ENCODE results near the gene FBP2. TPM values are rescaled to one million over a fixed set of nuclear protein-coding genes. Genes with fewer than 3 reads are reported as not detected.
"Not testable (repeated sequence)": the region's sequence is repeated elsewhere in the genome, so short reads cannot be mapped to it uniquely, and the experiment has no call there.

The FBP2 gene
- total and polyA plus RNA-seq, 5 donors, result 0.23 TPM; not detected in 4

DNA sequence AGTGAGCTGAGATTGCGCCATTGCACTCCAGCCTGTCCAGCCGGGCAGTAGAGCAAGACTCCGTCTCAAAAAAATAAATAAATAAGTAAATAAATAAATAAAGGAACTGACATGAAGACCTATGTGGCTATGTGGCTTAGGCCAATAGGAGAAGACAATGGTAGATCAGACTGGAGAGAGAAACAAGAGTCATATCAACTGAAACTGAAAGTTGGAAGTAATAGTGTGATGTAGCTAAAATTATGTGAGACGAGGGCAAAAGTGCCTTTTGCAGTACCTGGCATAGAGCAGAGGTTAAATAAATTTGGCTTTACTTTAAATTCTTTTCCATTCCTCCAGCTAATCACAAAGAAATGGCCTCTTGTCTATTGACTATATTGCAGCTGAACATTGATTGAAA is 7.3 kb downstream of the FBP2 start:
- DNase-seq (no peak), ATAC-seq (no peak)
- no peaks in the 10 kb centered on the region for H3K9me3 ChIP-seq (ENCODE audit: control insufficient read depth, low read length)
- no peak overlapping the region for H3K4me3 ChIP-seq (ENCODE audit: low read length)
- H3K4me1 ChIP-seq (ENCODE audit: control insufficient read depth, insufficient read depth, low read length), result no peaks in the 10 kb centered on the region
- intact Hi-C loops (cut with DNase I), result no loop called here
- no peak overlapping the region for H3K27ac ChIP-seq (ENCODE audit: low read length)
- WGBS, result 75% methylated on average over 4 of the region's 4 CpGs
- H3K27me3 ChIP-seq (ENCODE audit: control insufficient read depth, insufficient read depth), result no peaks in the 10 kb centered on the region

- DNase-seq (no peak), ATAC-seq (no peak)
- H3K4me3 ChIP-seq (ENCODE audit: low read length), result no peak overlapping the region
- H3K4me1 ChIP-seq (ENCODE audit: control insufficient read depth, insufficient read depth, low read length), result no peaks in the 10 kb centered on the region
- H3K9me3 ChIP-seq (ENCODE audit: control insufficient read depth, low read length), result no peaks in the 10 kb centered on the region
- WGBS, result 81% methylated on average over 6 of the region's 6 CpGs
- intact Hi-C loops (cut with DNase I), result no loop called here
- H3K27ac ChIP-seq (ENCODE audit: low read length), result no peak overlapping the region
- H3K27me3 ChIP-seq (ENCODE audit: control insufficient read depth, insufficient read depth), result no peaks in the 10 kb centered on the region
Measured at GRCh38 chr9:94584555-94584954, 9.1 kb downstream of the FBP2 start.

DNA sequence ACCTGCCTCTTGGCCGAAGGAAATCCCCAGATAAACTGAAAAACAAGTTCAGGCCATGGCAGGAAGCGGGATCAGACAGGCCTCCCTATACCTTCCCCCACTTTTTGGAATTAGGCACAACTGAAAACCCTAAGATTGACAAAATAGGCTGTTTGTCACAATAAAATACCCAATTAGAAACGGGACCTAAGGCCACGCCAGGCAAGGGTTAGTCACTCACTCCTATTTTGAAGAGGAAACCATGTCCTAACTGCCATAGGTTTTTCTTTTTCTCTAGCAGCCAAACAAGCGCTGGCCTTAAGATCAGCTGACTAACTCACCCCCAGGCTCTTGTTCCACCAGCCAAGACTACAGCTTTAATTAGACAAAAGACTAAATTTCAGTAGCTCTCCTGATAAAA is 11.9 kb downstream of the FBP2 start:
- DNase-seq, result no peak
- Histone ChIP-seq H3K4me3 (ENCODE audit: low read length) (no peak overlapping the region), H3K27me3 (ENCODE audit: control insufficient read depth, insufficient read depth) (no peaks in the 10 kb centered on the region), H3K27ac (ENCODE audit: low read length) (no peak overlapping the region), H3K4me1 (ENCODE audit: control insufficient read depth, insufficient read depth, low read length) (no peaks in the 10 kb centered on the region), H3K9me3 (ENCODE audit: control insufficient read depth, low read length) (no peaks in the 10 kb centered on the region)
- no peak for ATAC-seq
- WGBS, result 90% methylated on average over 5 of the region's 5 CpGs
- intact Hi-C loops (cut with DNase I), result no loop called here

DNA sequence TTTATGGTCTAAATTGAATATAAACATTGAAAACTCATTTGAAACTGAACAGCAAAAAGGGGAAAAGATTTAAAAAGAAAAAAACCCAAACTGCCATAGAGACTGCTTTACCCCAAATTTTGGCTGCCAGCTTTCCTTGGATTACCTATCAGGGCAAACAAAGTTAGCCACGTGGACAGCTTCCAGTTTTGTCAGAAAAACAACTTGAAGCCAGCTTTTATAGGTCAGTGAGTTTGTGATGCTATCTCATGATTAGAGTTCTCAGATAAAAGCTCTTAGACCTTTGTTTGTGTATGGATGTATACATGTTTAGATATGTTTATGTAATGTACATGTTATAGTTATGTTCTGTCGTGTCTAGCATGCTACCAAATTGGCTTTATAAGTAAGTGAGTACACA is 16.1 kb downstream of the FBP2 start:
- no peaks in the 10 kb centered on the region for H3K9me3 ChIP-seq (ENCODE audit: control insufficient read depth, low read length)
- H3K27ac ChIP-seq (ENCODE audit: low read length), result no peak overlapping the region
- ATAC-seq (no peak), DNase-seq (no peak)
- intact Hi-C loops (cut with DNase I), result no loop called here
- H3K4me3 ChIP-seq (ENCODE audit: low read length), result no peak overlapping the region
- no peaks in the 10 kb centered on the region for H3K4me1 ChIP-seq (ENCODE audit: control insufficient read depth, insufficient read depth, low read length)
- H3K27me3 ChIP-seq (ENCODE audit: control insufficient read depth, insufficient read depth), result no peaks in the 10 kb centered on the region
- 35% methylated on average over 2 of the region's 2 CpGs for WGBS

DNA sequence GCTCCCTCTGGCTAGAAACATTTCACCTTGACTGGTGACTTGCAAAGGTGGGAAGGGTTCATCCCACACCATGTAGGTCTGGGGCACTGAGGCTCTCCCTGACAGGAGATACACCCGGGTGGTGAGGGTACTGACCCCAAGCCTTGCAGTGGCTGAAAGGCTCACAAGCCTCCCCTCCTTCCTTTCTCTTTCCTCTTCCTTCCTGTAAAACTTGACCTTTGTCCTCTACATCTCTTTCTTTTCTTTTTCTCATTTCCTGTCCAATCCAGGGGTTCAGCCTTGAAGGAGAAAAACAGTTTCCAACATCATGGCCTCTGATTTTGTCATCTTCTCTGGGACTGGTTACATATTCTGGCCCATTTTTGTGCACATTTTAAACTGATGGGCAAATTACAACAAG is 16.6 kb downstream of the FBP2 start:
- DNase-seq (no peak), ATAC-seq (no peak)
- no peaks in the 10 kb centered on the region for H3K9me3 ChIP-seq (ENCODE audit: control insufficient read depth, low read length)
- no peaks in the 10 kb centered on the region for H3K27me3 ChIP-seq (ENCODE audit: control insufficient read depth, insufficient read depth)
- intact Hi-C loops (cut with DNase I), result no loop called here
- WGBS, result 32% methylated on average over 1 of the region's 1 CpG
- no peak overlapping the region for H3K4me3 ChIP-seq (ENCODE audit: low read length)
- H3K27ac ChIP-seq (ENCODE audit: low read length), result no peak overlapping the region
- no peaks in the 10 kb centered on the region for H3K4me1 ChIP-seq (ENCODE audit: control insufficient read depth, insufficient read depth, low read length)

DNA sequence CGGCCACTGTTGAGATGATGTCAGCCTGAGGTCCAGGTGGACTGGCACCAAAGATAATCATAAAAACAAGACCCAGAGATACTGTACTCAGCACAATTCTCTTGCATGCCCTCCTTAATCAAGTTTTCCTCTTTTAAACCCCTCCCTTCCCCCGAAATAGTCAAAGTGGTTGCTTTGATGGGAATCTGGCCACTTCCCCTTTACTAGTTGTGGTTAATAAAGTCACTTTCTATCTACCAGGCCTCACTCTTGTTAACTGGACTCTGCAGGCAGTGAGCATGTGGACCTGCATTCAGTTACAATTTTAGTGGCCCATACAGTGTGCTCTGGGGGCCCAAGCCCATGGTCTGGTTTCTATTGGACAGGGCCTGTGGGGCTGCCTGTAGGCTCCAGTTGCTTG is 17.5 kb downstream of the FBP2 start:
- no peaks in the 10 kb centered on the region for H3K27me3 ChIP-seq (ENCODE audit: control insufficient read depth, insufficient read depth)
- no peaks in the 10 kb centered on the region for H3K4me1 ChIP-seq (ENCODE audit: control insufficient read depth, insufficient read depth, low read length)
- 72% methylated on average over 2 of the region's 2 CpGs for WGBS
- intact Hi-C loops (cut with DNase I), result no loop called here
- H3K9me3 ChIP-seq (ENCODE audit: control insufficient read depth, low read length), result no peaks in the 10 kb centered on the region
- ATAC-seq (no peak), DNase-seq (no peak)
- H3K27ac ChIP-seq (ENCODE audit: low read length), result no peak overlapping the region
- H3K4me3 ChIP-seq (ENCODE audit: low read length), result no peak overlapping the region

- intact Hi-C loops (cut with DNase I), result no loop called here
- no peak overlapping the region for H3K27ac ChIP-seq (ENCODE audit: low read length)
- ATAC-seq, result peak; percentile 11 to 14
Measured at GRCh38 chr9:94568972-94569712, 24.5 kb downstream of the FBP2 start.

DNA sequence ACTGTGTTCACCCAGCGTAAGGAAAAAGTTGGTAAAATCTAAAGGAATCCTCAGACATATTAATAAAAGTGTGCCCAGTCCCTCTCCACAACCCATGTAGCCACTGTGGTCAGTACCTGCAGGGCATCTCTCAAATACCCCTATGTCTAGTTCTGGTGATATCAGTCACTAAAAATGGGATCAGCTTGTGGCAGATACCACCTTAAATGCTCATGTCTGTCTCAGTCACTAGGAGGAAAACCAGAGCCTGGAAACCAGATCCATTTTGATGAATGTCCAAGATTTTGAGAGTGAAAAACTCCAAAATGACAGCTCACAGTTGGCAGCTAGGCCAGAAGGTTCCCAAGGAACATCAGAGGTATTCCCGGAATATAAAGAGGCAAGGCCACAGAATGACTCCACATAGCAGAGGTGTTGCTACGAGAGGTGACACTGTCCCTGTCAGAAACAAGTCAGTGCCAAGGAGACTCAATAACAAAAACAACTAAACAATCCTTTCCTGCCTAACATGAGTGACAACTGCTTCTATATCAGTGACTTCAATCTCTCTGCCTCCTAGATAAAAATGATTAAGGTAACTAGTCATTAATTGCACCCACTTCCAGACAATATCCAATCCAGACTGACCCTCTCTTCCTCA is 25.3 kb downstream of the FBP2 start:
- Histone ChIP-seq H3K4me3 (ENCODE audit: low read length) (no peak overlapping the region), H3K27ac (ENCODE audit: low read length) (no peak overlapping the region), H3K27me3 (ENCODE audit: control insufficient read depth, insufficient read depth) (no peaks in the 10 kb centered on the region), H3K9me3 (ENCODE audit: control insufficient read depth, low read length) (no peaks in the 10 kb centered on the region), H3K4me1 (ENCODE audit: control insufficient read depth, insufficient read depth, low read length) (no peaks in the 10 kb centered on the region)
- 72% methylated on average over 3 of the region's 3 CpGs for WGBS
- ATAC-seq, result peak; percentile 75 to 77
- intact Hi-C loops (cut with DNase I), result no loop called here
- no peak for DNase-seq

More at GRCh38 chr9:94568972-94569712, 24.5 kb downstream of the FBP2 start:
- 89% methylated on average over 17 of the region's 17 CpGs for WGBS
- no peak overlapping the region for H3K4me3 ChIP-seq (ENCODE audit: low read length)
- no peaks in the 10 kb centered on the region for H3K4me1 ChIP-seq (ENCODE audit: control insufficient read depth, insufficient read depth, low read length)
- H3K9me3 ChIP-seq (ENCODE audit: control insufficient read depth, low read length), result no peaks in the 10 kb centered on the region
- no peaks in the 10 kb centered on the region for H3K27me3 ChIP-seq (ENCODE audit: control insufficient read depth, insufficient read depth)
- no peak for DNase-seq

DNA sequence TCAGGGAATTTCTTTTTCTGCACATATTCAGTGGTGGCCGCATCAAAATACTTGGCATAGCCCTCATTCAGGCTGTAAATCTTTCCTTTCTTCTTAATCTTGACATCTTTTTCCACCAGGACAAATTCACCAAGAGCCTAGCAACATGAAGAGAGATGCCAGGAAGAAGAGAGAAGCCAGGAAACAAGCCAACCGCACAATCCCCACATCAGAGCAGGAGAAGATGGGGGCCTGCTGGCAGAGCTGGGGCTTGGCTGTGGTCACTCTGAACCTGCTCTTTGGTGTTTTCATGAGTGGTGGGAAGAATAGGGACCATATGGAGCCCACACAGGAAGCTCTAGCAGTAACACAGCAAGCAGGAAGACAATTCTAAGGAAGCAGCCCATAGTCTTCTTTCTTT is 26.4 kb downstream of the FBP2 start:
- H3K4me1 ChIP-seq (ENCODE audit: control insufficient read depth, insufficient read depth, low read length), result no peaks in the 10 kb centered on the region
- intact Hi-C loops (cut with DNase I), result no loop called here
- H3K4me3 ChIP-seq (ENCODE audit: low read length), result no peak overlapping the region
- no peak overlapping the region for H3K27ac ChIP-seq (ENCODE audit: low read length)
- ATAC-seq (no peak), DNase-seq (no peak)
- H3K27me3 ChIP-seq (ENCODE audit: control insufficient read depth, insufficient read depth), result no peaks in the 10 kb centered on the region
- no peaks in the 10 kb centered on the region for H3K9me3 ChIP-seq (ENCODE audit: control insufficient read depth, low read length)
- 82% methylated on average over 2 of the region's 2 CpGs for WGBS

DNA sequence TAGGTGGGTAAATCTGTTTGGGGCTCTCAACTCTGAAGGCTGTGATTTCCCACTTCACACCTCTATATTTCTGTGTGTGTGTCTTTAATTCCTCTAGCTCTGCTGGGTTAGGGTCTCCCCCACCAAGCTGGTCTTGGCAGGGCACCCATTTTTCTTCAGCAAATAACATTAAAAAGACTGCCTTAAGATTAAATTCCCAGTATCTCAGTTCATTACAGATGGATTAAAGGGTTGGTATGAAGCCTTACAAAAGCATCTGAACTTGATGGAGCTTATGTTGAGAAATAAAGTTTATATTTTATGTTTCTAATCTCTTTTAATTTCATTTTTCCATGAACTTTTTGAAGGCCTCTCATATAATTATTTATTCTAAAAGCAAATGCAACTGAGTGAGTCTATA is 27.1 kb downstream of the FBP2 start:
- no peak for DNase-seq
- Histone ChIP-seq H3K4me3 (ENCODE audit: low read length) (no peak overlapping the region), H3K27ac (ENCODE audit: low read length) (no peak overlapping the region), H3K27me3 (ENCODE audit: control insufficient read depth, insufficient read depth) (no peaks in the 10 kb centered on the region), H3K4me1 (ENCODE audit: control insufficient read depth, insufficient read depth, low read length) (no peaks in the 10 kb centered on the region), H3K9me3 (ENCODE audit: control insufficient read depth, low read length) (no peaks in the 10 kb centered on the region)
- no peak for ATAC-seq
- intact Hi-C loops (cut with DNase I), result no loop called here

DNA sequence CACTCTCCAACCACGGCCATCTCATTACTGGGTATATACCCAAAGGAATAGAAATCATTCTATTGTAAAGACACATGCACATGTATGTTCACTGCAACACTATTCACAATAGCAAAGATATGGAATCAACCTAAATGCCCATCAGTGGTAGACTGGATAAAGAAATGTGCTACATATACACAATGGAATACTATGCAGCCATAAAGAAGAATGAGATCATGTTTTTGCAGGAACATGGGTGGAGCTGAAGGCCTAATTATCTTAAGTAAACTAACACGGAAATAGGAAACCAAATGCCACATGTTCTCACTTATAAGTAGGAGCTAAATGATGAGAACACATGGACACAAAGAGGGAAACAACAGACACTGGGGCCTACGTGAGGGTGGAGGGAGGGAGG is 29.3 kb downstream of the FBP2 start:
- H3K4me3 ChIP-seq (ENCODE audit: low read length); ATAC-seq; intact Hi-C loops (cut with DNase I); H3K27ac ChIP-seq (ENCODE audit: low read length); H3K27me3 ChIP-seq (ENCODE audit: control insufficient read depth, insufficient read depth); H3K4me1 ChIP-seq (ENCODE audit: control insufficient read depth, insufficient read depth, low read length); H3K9me3 ChIP-seq (ENCODE audit: control insufficient read depth, low read length); DNase-seq: not testable (repeated sequence)
- 72% methylated on average over 3 of the region's 3 CpGs for WGBS

Measured in right cardiac atrium (tissue), 5 donors.